Neural crest cell (in vitro differentiated cells): ENCODE measurements around the gene CCBE1. TPM values are rescaled to one million over a fixed set of nuclear protein-coding genes. Genes with fewer than 3 reads are reported as not detected.

Source experiments
- DNase-seq: peaks from one replicate; pipeline ENCODE4 v3.0.0; 2021; ENCODE audit warnings: low read depth, mixed read lengths, low spot score
- H3K27ac Mint-ChIP-seq: one replicate; pipeline ENCODE4 v1.8.0; 2021; ENCODE audit warnings: mild to moderate bottlenecking, mixed read lengths; ENCODE audit not compliant: unreplicated experiment
- H3K27me3 Mint-ChIP-seq: 2 replicates; pipeline ENCODE4 v1.8.0; 2021; ENCODE audit warnings: low read depth, mild to moderate bottlenecking, mixed read lengths
- H3K36me3 Mint-ChIP-seq: 2 replicates; pipeline ENCODE4 v1.8.0; 2021; ENCODE audit warnings: low read depth, mild to moderate bottlenecking, mixed read lengths
- H3K4me1 Mint-ChIP-seq: 2 replicates; pipeline ENCODE4 v1.8.0; 2021; ENCODE audit warnings: mixed read lengths
- H3K4me3 Mint-ChIP-seq: one replicate; pipeline ENCODE4 v1.8.0; 2021; ENCODE audit warnings: mild to moderate bottlenecking, mixed read lengths
- H3K9me3 Mint-ChIP-seq: 2 replicates; pipeline ENCODE4 v1.8.0; 2021; ENCODE audit warnings: mixed read lengths
- CTCF ChIP-seq: fragments of 200-600 bp; sonication (generic); conservative IDR thresholded peaks from 2 replicates; pipeline ENCODE4 v1.5.0; 2021; ENCODE audit warnings: antibody characterized with exemption, mild to moderate bottlenecking
- total RNA-seq: library from RNA; stranded (reverse); gene quantifications from 2 replicates; pipeline ENCODE4 v1.2.1, GENCODE V29; 2021

CCBE1 gene
- total RNA-seq, 1 donor from 2014 or later = 0.33 TPM

- peaks cover 4% of the 10 kb centered on the region for H3K9me3 Mint-ChIP-seq
- DNase-seq = no peak
- no peak for TF ChIP-seq CTCF
- H3K4me1 Mint-ChIP-seq = no peaks in the 10 kb centered on the region
- H3K4me3 Mint-ChIP-seq = no peak overlapping the region
- H3K27me3 Mint-ChIP-seq = no peaks in the 10 kb centered on the region
- no peaks in the 10 kb centered on the region for H3K36me3 Mint-ChIP-seq
- no peak overlapping the region for H3K27ac Mint-ChIP-seq
These were observed 245.3 kb downstream of the CCBE1 start for GRCh38 chr18:59451963-59452362.

- no peak for TF ChIP-seq CTCF
- H3K4me1 Mint-ChIP-seq = no peaks in the 10 kb centered on the region
- no peaks in the 10 kb centered on the region for H3K36me3 Mint-ChIP-seq
- peaks cover 4% of the 10 kb centered on the region for H3K9me3 Mint-ChIP-seq
- H3K27me3 Mint-ChIP-seq = peaks cover 1% of the 10 kb centered on the region
- H3K27ac Mint-ChIP-seq = no peak overlapping the region
- H3K4me3 Mint-ChIP-seq = no peak overlapping the region
- DNase-seq = no peak
These were observed 246.2 kb downstream of the CCBE1 start for GRCh38 chr18:59451073-59451472.

- no peak for TF ChIP-seq CTCF
- Mint-ChIP-seq H3K9me3 (peaks cover 4% of the 10 kb centered on the region), H3K4me3 (no peak overlapping the region), H3K27ac (no peak overlapping the region), H3K4me1 (no peaks in the 10 kb centered on the region), H3K27me3 (peaks cover 3% of the 10 kb centered on the region), H3K36me3 (no peaks in the 10 kb centered on the region)
- no peak for DNase-seq
These were observed 248.7 kb downstream of the CCBE1 start for GRCh38 chr18:59448546-59448945.

GRCh38 chr18:59446012-59446411 lies 251.2 kb downstream of the CCBE1 start:
- Mint-ChIP-seq H3K27ac (no peak overlapping the region), H3K4me3 (no peak overlapping the region), H3K27me3 (peaks cover 6% of the 10 kb centered on the region), H3K9me3 (peaks cover 7% of the 10 kb centered on the region), H3K36me3 (no peaks in the 10 kb centered on the region), H3K4me1 (no peaks in the 10 kb centered on the region)
- DNase-seq = no peak
- TF ChIP-seq CTCF = no peak

GRCh38 chr18:59437851-59438569 lies 259.2 kb downstream of the CCBE1 start:
- Mint-ChIP-seq H3K4me1 (no peaks in the 10 kb centered on the region), H3K4me3 (no peak overlapping the region), H3K27me3 (peaks cover 10% of the 10 kb centered on the region), H3K9me3 (peaks cover 4% of the 10 kb centered on the region), H3K27ac (no peak overlapping the region), H3K36me3 (no peaks in the 10 kb centered on the region)
- no peak for DNase-seq
- TF ChIP-seq CTCF = no peak
